SK-N-SH (cell line): ENCODE measurements around the gene MAGI2.

Experiments
- EZH2phosphoT487 ChIP-seq: fragments of 200-600 bp; sonication (generic); IDR thresholded peaks from 2 replicates; pipeline ENCODE4 v1.6.1; 2017; ENCODE audit warnings: low read depth, mixed run types, mild to moderate bottlenecking, antibody characterized with exemption, moderate library complexity, borderline replicate concordance
- POLR2AphosphoS5 ChIP-seq: IDR thresholded peaks from 2 replicates; pipeline ENCODE4 v1.6.1; 2012; ENCODE audit warnings: low read depth, low read length
- SIN3A ChIP-seq: IDR thresholded peaks from 2 replicates; pipeline ENCODE4 v1.6.1; 2012; ENCODE audit warnings: low read depth, mild to moderate bottlenecking, low read length, moderate library complexity, borderline replicate concordance
- TEAD4 ChIP-seq: IDR thresholded peaks from 2 replicates; pipeline ENCODE4 v1.4.0; 2012; ENCODE audit warnings: mild to moderate bottlenecking, borderline replicate concordance; ENCODE audit not compliant: insufficient read depth
- TF ChIP-seq, protein P1 (sequence below): IDR thresholded peaks from 2 replicates; pipeline ENCODE4 v1.6.1; 2012; ENCODE audit warnings: mild to moderate bottlenecking, low read depth, low read length, moderate library complexity

DNA sequence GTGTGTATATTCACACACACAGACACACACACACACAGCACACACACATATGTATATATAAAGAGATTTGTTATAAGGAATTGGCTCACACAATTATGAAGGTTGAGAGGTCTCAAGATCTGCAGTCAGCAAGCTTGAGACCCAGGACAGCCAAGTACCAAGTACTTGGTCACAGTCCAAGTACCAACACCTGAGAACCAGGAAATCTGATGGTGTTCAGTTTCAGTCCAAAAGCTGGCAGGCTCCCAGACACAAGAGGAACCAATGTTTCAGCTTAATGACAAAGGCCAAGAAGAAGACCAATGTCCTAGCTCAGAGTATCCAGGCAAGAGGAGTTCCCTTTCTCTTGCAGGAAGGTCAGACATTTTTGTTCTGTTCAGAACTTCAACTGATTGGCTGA, 780.2 kb downstream of the MAGI2 start:
- TF ChIP-seq POLR2AphosphoS5 (no peak), TEAD4 (no peak), SIN3A (no peak), EZH2phosphoT487 (no peak)
- TF ChIP-seq, protein P1, sequence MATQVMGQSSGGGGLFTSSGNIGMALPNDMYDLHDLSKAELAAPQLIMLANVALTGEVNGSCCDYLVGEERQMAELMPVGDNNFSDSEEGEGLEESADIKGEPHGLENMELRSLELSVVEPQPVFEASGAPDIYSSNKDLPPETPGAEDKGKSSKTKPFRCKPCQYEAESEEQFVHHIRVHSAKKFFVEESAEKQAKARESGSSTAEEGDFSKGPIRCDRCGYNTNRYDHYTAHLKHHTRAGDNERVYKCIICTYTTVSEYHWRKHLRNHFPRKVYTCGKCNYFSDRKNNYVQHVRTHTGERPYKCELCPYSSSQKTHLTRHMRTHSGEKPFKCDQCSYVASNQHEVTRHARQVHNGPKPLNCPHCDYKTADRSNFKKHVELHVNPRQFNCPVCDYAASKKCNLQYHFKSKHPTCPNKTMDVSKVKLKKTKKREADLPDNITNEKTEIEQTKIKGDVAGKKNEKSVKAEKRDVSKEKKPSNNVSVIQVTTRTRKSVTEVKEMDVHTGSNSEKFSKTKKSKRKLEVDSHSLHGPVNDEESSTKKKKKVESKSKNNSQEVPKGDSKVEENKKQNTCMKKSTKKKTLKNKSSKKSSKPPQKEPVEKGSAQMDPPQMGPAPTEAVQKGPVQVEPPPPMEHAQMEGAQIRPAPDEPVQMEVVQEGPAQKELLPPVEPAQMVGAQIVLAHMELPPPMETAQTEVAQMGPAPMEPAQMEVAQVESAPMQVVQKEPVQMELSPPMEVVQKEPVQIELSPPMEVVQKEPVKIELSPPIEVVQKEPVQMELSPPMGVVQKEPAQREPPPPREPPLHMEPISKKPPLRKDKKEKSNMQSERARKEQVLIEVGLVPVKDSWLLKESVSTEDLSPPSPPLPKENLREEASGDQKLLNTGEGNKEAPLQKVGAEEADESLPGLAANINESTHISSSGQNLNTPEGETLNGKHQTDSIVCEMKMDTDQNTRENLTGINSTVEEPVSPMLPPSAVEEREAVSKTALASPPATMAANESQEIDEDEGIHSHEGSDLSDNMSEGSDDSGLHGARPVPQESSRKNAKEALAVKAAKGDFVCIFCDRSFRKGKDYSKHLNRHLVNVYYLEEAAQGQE = no peak
